GM23338 (cell line): ENCODE results near the gene DTYMK.

ENCODE experiments used
- CREB1 ChIP-seq: fragments of 250-450 bp; sonication (Bioruptor Pico); IDR thresholded peaks from 2 replicates; pipeline ENCODE4 v1.5.0; 2020; ENCODE audit warnings: low read depth, mild to moderate bottlenecking, moderate library complexity
- CTCF ChIP-seq, 2 experiments: fragments of 200-600 bp in 1 of 2; sonication (generic) in 1 of 2; conservative IDR thresholded peaks; 2 replicates each; pipeline versions ENCODE4 v1.5.1 to v1.6.1; 2016 to 2017; ENCODE audit warnings: antibody characterized with exemption in 2 of 2, low read depth in 2 of 2, mild to moderate bottlenecking in 2 of 2, moderate library complexity in 1 of 2
- EZH2 ChIP-seq: fragments of 200-600 bp; sonication (generic); IDR thresholded peaks from one replicate; pipeline ENCODE4 v1.8.0; 2017; ENCODE audit warnings: antibody characterized with exemption, mild to moderate bottlenecking, low read depth; ENCODE audit not compliant: unreplicated experiment
- EZH2phosphoT487 ChIP-seq: fragments of 200-600 bp; sonication (generic); IDR thresholded peaks from one replicate; pipeline ENCODE4 v1.8.1; 2018; ENCODE audit warnings: antibody characterized with exemption; ENCODE audit not compliant: unreplicated experiment
- JUNB ChIP-seq: IDR thresholded peaks from one replicate; pipeline ENCODE4 v1.6.1; 2016; ENCODE audit warnings: antibody characterized with exemption; ENCODE audit not compliant: unreplicated experiment
- POLR2AphosphoS5 ChIP-seq: IDR thresholded peaks from 2 replicates; pipeline ENCODE4 v1.6.1; 2016; ENCODE audit warnings: antibody characterized with exemption, low read depth
- REST ChIP-seq: IDR thresholded peaks from one replicate; pipeline ENCODE4 v1.6.1; 2018; ENCODE audit warnings: antibody characterized with exemption; ENCODE audit not compliant: unreplicated experiment
- ZNF462 ChIP-seq: fragments of 250-450 bp; sonication (Bioruptor Pico); IDR thresholded peaks from 2 replicates; pipeline ENCODE4 v1.5.0; 2020; ENCODE audit warnings: mild to moderate bottlenecking, moderate library complexity

- TF ChIP-seq CTCF (conservative IDR thresholded peaks at IDR 0.05; ENCODE audit: low read depth in 2 of 2): no peak
- TF ChIP-seq POLR2AphosphoS5: no peak
- no peak for TF ChIP-seq EZH2
- no peak for TF ChIP-seq REST
- no peak for TF ChIP-seq CREB1 (CRISPR knock-in tag)
- TF ChIP-seq JUNB: no peak
- TF ChIP-seq EZH2phosphoT487: no peak
- no peak for TF ChIP-seq ZNF462 (CRISPR knock-in tag)
These were observed 36.7 kb downstream of the DTYMK start for GRCh38 chr2:241649927-241650326.
